GM11168 (cell line): ENCODE measurements around the gene SLC17A5.
"Not testable (repeated sequence)": the region's sequence is repeated elsewhere in the genome, so short reads cannot be mapped to it uniquely, and the experiment has no call there.

Source experiments
- in situ Hi-C: fragments of 300-500 bp; cut with MboI; formaldehyde crosslinking; loops from one replicate; pipeline ENCODE4 v1.12.0; 2022; ENCODE audit warnings: low sequenced_read_pairs; ENCODE audit not compliant: unreplicated experiment

The SLC17A5 gene

GRCh38 chr6:73653571-73654424 is at the start of gene SLC17A5:
Gene SLC17A5 (minus strand): TSS chr6:73653992. CDS start chr6:73653886, 106 bp downstream.
- in situ Hi-C loops: no loop called here

GRCh38 chr6:73703466-73703865 is 49.7 kb upstream of the SLC17A5 start:
- in situ Hi-C loops: no loop called here

- in situ Hi-C loops: no loop called here
These were observed 48.7 kb upstream of the SLC17A5 start for GRCh38 chr6:73702444-73702843.

GRCh38 chr6:73699676-73700459 is 46.1 kb upstream of the SLC17A5 start:
- in situ Hi-C loops: no loop called here

- in situ Hi-C loops: no loop called here
These were observed 43.3 kb upstream of the SLC17A5 start for GRCh38 chr6:73696966-73697655.

- in situ Hi-C loops: no loop called here
These were observed 42.0 kb upstream of the SLC17A5 start, which contains the start of gene CD109 for GRCh38 chr6:73695619-73696421. Gene CD109 (plus strand): TSS chr6:73696203. CDS start chr6:73696216, 13 bp downstream.

GRCh38 chr6:73694711-73695411 is 41.1 kb upstream of the SLC17A5 start:
- in situ Hi-C loops: no loop called here

- in situ Hi-C loops: no loop called here
These were observed 37.7 kb upstream of the SLC17A5 start for GRCh38 chr6:73691512-73691911.

GRCh38 chr6:73690056-73690455 is 36.3 kb upstream of the SLC17A5 start:
- in situ Hi-C loops: no loop called here

- in situ Hi-C loops: loop anchor here (5.0 kb wide), 1 partner anchor 44 kb away; no protein-coding TSS in a partner anchor
These were observed 34.6 kb upstream of the SLC17A5 start for GRCh38 chr6:73688351-73688750.

GRCh38 chr6:73683574-73683973 is 29.8 kb upstream of the SLC17A5 start:
- in situ Hi-C loops: not testable (repeated sequence)

- in situ Hi-C loops: no loop called here
These were observed 26.6 kb upstream of the SLC17A5 start for GRCh38 chr6:73680289-73680918.

- in situ Hi-C loops: not testable (repeated sequence)
These were observed 26.1 kb upstream of the SLC17A5 start for GRCh38 chr6:73679846-73680245.

GRCh38 chr6:73679009-73679408 is 25.2 kb upstream of the SLC17A5 start:
- in situ Hi-C loops: no loop called here

GRCh38 chr6:73675466-73676098 is 21.8 kb upstream of the SLC17A5 start:
- in situ Hi-C loops: no loop called here

- in situ Hi-C loops: no loop called here
These were observed 18.3 kb upstream of the SLC17A5 start for GRCh38 chr6:73671911-73672685.

GRCh38 chr6:73669005-73669404 is 15.2 kb upstream of the SLC17A5 start:
- in situ Hi-C loops: no loop called here
